Transverse colon (tissue), 4 donors: ENCODE data around the gene OR56A3. TPM values are rescaled to one million over a fixed set of nuclear protein-coding genes. Genes with fewer than 3 reads are reported as not detected.

Experiments
- DNase-seq: peaks from one replicate; pipeline ENCODE4 v3.0.0-alpha.2; 2019
- H3K27ac ChIP-seq, 4 donors: fragments of 200-600 bp; sonication (generic); 2 replicates each; pipeline ENCODE4 v1.5.1; 2016 to 2018; ENCODE audit warnings: inconsistent platforms in 4 of 4
- H3K27me3 ChIP-seq: fragments of 200-600 bp; sonication (generic); 2 replicates; pipeline ENCODE4 v1.5.1; 2017; ENCODE audit warnings: inconsistent platforms
- H3K36me3 ChIP-seq, 4 donors: fragments of 200-600 bp; sonication (generic); 2 replicates each; pipeline ENCODE4 v1.5.1; 2017 to 2019; ENCODE audit warnings: inconsistent platforms in 4 of 4
- H3K4me1 ChIP-seq, 4 donors: fragments of 200-600 bp; sonication (generic); 2 replicates each; pipeline ENCODE4 v1.5.1; 2017 to 2020; ENCODE audit warnings: inconsistent platforms in 4 of 4
- H3K4me3 ChIP-seq, 4 donors: fragments of 200-600 bp; sonication (generic); 1 replicate in 1 of 4; 2 replicates in 3 of 4; pipeline versions ENCODE4 v1.5.1 to v1.6.1; 2017 to 2019; ENCODE audit warnings: inconsistent platforms in 4 of 4
- H3K9me3 ChIP-seq, 2 donors: fragments of 200-600 bp; sonication (generic); 2 replicates each; pipeline ENCODE4 v1.5.1; 2017 to 2019; ENCODE audit warnings: inconsistent platforms in 2 of 2
- CTCF ChIP-seq, 5 experiments: fragments of 200-600 bp in 3 of 5; fragments of 450-650 bp in 2 of 5; sonication (generic) in 3 of 5; IDR thresholded peaks; 1 replicate in 2 of 5; 2 replicates in 3 of 5; pipeline ENCODE4 v1.5.1; 2016 to 2017; ENCODE audit warnings: antibody characterized with exemption in 5 of 5, inconsistent platforms in 3 of 5, mild to moderate bottlenecking in 2 of 5, moderate library complexity in 1 of 5
- EP300 ChIP-seq: sonication (generic); formaldehyde crosslinking; IDR thresholded peaks from one replicate; pipeline ENCODE4 v1.6.1; 2017; ENCODE audit warnings: antibody characterized with exemption, low read depth
- POLR2A ChIP-seq: fragments of 450-650 bp; IDR thresholded peaks from one replicate; pipeline ENCODE4 v1.6.1; 2016; ENCODE audit warnings: antibody characterized with exemption, mild to moderate bottlenecking, moderate library complexity
- POLR2AphosphoS5 ChIP-seq, 3 donors: sonication (generic); formaldehyde crosslinking; IDR thresholded peaks; one replicate each; pipeline ENCODE4 v1.6.1; 2016; ENCODE audit warnings: antibody characterized with exemption in 3 of 3
- WGBS, 2 donors: methylation state at CpG; one replicate each; pipeline ENCODE4 v1.1.5; 2018; ENCODE audit warnings: low coverage in 1 of 2; 5-methylcytosine and 5-hydroxymethylcytosine counted together
- in situ Hi-C, 4 donors: fragments of 200-750 bp; cut with MboI; loops; one replicate each; pipeline versions ENCODE4 v1.15.0 to v1.15.1; 2017; ENCODE audit warnings: low sequenced_read_pairs in 3 of 4, low pct_ligation_motif_present in 1 of 4, low pct_unique_long_range_greater_than_20kb in 1 of 4
- intact Hi-C: fragments of 100-400 bp; cut with DNase I; formaldehyde crosslinking; loops from one replicate; pipeline ENCODE4 v1.15.1; 2023; ENCODE audit warnings: low total_unique reads
- total RNA-seq, 4 donors: library from RNA; depleted of rRNA; stranded (reverse); fragments of >200 nt; gene quantifications; one replicate each; pipeline ENCODE4 v1.1.0, GENCODE V29; 2016

The OR56A3 gene
- total RNA-seq: not detected

GRCh38 chr11:5941951-5942350, at the start of gene OR56A3:
Gene OR56A3, plus strand, starts transcription at chr11:5942251. Its CDS starts 5,096 bp downstream, at chr11:5947347.
- in situ Hi-C loops: no loop called here

GRCh38 chr11:5892908-5893307, 49.1 kb upstream of the OR56A3 start, which contains the start of gene OR52E5:
Gene OR52E5, plus strand, starts transcription at chr11:5893208. Its CDS starts 7,569 bp downstream, at chr11:5900777.
- H3K4me1 ChIP-seq: no peaks in the 10 kb centered on the region
- WGBS, 2 donors: 94% methylated on average over 3 of the region's 3 CpGs; no CpG with 5 or more reads in 1 of the 2 donors
- no peak for DNase-seq
- TF ChIP-seq EP300 (no peak), POLR2AphosphoS5 (IDR thresholded peaks at IDR 0.05) (no peak), POLR2A (no peak), CTCF (IDR thresholded peaks at IDR 0.05) (no peak)
- intact Hi-C loops: no loop called here
- no peaks in the 10 kb centered on the region for H3K9me3 ChIP-seq
- H3K36me3 ChIP-seq: no peaks in the 10 kb centered on the region
- H3K4me3 ChIP-seq: no peak within 1 kb of the TSS
- no peaks in the 10 kb centered on the region for H3K27me3 ChIP-seq
- in situ Hi-C loops: no loop called here
- no peak within 1 kb of the TSS for H3K27ac ChIP-seq

More at GRCh38 chr11:5941951-5942350, at the start of gene OR56A3:
- Histone ChIP-seq H3K4me1 (no peaks in the 10 kb centered on the region), H3K27ac (no peak within 1 kb of the TSS), H3K36me3 (no peaks in the 10 kb centered on the region), H3K9me3 (no peaks in the 10 kb centered on the region), H3K4me3 (no peak within 1 kb of the TSS), H3K27me3 (no peaks in the 10 kb centered on the region)
- DNase-seq: no peak
- intact Hi-C loops: no loop called here
- TF ChIP-seq POLR2A (no peak), CTCF (IDR thresholded peaks at IDR 0.05) (no peak), POLR2AphosphoS5 (IDR thresholded peaks at IDR 0.05) (no peak), EP300 (no peak)
- WGBS, 2 donors: 65 to 74% methylated on average over 3 of the region's 3 CpGs

GRCh38 chr11:5899534-5899933, 42.5 kb upstream of the OR56A3 start:
- H3K27ac ChIP-seq: no peak overlapping the region
- H3K36me3 ChIP-seq: no peaks in the 10 kb centered on the region
- in situ Hi-C loops (no loop called here), intact Hi-C loops (no loop called here)
- TF ChIP-seq POLR2A (no peak), CTCF (IDR thresholded peaks at IDR 0.05) (no peak), POLR2AphosphoS5 (IDR thresholded peaks at IDR 0.05) (no peak), EP300 (no peak)
- H3K4me1 ChIP-seq: no peaks in the 10 kb centered on the region
- no peak for DNase-seq
- H3K9me3 ChIP-seq: no peaks in the 10 kb centered on the region
- 77% methylated on average over 2 of the region's 2 CpGs; no CpG with 5 or more reads in 1 of the 2 donors for WGBS, 2 donors
- no peaks in the 10 kb centered on the region for H3K27me3 ChIP-seq
- H3K4me3 ChIP-seq: no peak overlapping the region

- TF ChIP-seq POLR2A (no peak), EP300 (no peak)
- intact Hi-C loops (no loop called here), in situ Hi-C loops (no loop called here)
- H3K4me1 ChIP-seq: no peaks in the 10 kb centered on the region
- no peak overlapping the region for H3K27ac ChIP-seq
- no peak for DNase-seq
- H3K9me3 ChIP-seq: no peaks in the 10 kb centered on the region
- no peaks in the 10 kb centered on the region for H3K27me3 ChIP-seq
- H3K4me3 ChIP-seq: no peak overlapping the region
- no peaks in the 10 kb centered on the region for H3K36me3 ChIP-seq
- 76% methylated on average over 2 of the region's 2 CpGs; no CpG with 5 or more reads in 1 of the 2 donors for WGBS, 2 donors
Measured at GRCh38 chr11:5910540-5910939, 31.5 kb upstream of the OR56A3 start.

DNA sequence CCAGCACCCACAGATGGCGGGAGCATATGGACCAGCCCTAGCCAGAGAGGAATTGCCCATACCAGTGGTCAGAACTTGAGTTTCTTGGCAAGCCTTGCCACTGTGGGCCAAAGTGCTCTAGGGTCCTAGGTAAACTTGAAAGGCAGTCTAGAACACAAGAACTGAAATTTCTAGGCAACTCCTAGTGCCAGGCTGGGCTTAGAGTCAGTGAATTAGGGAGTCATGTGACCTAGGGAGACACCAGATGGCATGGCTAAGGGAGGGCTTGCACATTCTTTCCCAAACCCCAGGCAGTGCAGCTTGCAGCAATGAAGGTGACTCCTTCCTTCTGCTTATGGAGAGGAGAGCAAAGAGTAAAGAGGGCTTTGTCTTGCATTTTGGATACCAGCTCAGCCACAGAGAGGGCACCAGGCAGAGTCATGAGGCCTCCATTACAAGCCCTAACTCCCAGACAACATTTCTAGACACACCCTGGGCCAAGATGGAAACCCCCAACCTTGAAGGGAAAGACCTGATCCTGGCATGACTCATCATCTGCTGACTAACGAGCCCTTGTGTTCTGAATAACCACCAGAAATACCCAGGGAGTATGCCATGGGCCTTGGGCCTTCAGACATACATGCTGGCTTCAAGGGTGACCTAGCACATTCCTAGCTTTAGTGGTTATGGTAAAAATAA, 19.2 kb upstream of the OR56A3 start:
- TF ChIP-seq POLR2AphosphoS5 (IDR thresholded peaks at IDR 0.05) (no peak), CTCF (IDR thresholded peaks at IDR 0.05) (no peak), POLR2A (no peak), EP300 (no peak)
- Histone ChIP-seq H3K9me3 (peaks cover 0 to 3% of the 10 kb centered on the region in 2 donors), H3K27me3 (no peaks in the 10 kb centered on the region), H3K4me1 (no peaks in the 10 kb centered on the region), H3K4me3 (no peak overlapping the region), H3K27ac (no peak overlapping the region), H3K36me3 (no peaks in the 10 kb centered on the region)
- DNase-seq: no peak
- in situ Hi-C loops: no loop called here
- WGBS, 2 donors: 72% methylated on average over 2 of the region's 2 CpGs; no CpG with 5 or more reads in 1 of the 2 donors
- intact Hi-C loops: no loop called here
